Fibroblast of pulmonary artery (primary cell): Measurements from ENCODE around the gene ASS1.

Source experiments
- DNase-seq: peaks from one replicate; pipeline ENCODE4 v3.0.0-alpha.2; 2010; ENCODE audit warnings: low read depth
- H3K4me3 ChIP-seq: replicated peaks from 2 replicates; pipeline ENCODE4 v1.5.1; 2011; ENCODE audit warnings: low read depth, mild to moderate bottlenecking, control low read depth, low read length, moderate library complexity
- TF ChIP-seq, protein P1 (sequence below): IDR thresholded peaks from 2 replicates; pipeline ENCODE4 v1.5.1; 2011; ENCODE audit warnings: mild to moderate bottlenecking, control low read depth, low read length, inconsistent platforms; ENCODE audit errors: missing control alignments

Gene ASS1

DNA sequence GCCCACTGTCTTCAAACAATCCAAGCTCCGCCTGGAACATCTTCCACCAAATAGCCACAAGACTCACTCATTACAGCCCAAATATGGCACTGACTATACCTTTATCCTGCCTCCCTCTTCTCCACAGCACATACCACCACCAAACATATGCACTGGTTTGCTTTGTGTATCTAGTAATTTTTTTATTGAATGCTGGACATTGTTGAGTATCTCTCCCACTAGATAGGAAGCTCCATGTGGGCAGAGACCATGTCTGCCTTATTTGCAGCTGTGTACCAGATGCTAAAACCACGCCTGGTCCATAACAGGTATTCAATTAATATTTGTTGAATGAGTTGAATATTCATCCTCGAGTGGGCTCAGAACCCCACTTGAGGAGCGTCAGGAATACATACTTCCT lies 67.4 kb downstream of the ASS1 start:
- TF ChIP-seq, protein P1, sequence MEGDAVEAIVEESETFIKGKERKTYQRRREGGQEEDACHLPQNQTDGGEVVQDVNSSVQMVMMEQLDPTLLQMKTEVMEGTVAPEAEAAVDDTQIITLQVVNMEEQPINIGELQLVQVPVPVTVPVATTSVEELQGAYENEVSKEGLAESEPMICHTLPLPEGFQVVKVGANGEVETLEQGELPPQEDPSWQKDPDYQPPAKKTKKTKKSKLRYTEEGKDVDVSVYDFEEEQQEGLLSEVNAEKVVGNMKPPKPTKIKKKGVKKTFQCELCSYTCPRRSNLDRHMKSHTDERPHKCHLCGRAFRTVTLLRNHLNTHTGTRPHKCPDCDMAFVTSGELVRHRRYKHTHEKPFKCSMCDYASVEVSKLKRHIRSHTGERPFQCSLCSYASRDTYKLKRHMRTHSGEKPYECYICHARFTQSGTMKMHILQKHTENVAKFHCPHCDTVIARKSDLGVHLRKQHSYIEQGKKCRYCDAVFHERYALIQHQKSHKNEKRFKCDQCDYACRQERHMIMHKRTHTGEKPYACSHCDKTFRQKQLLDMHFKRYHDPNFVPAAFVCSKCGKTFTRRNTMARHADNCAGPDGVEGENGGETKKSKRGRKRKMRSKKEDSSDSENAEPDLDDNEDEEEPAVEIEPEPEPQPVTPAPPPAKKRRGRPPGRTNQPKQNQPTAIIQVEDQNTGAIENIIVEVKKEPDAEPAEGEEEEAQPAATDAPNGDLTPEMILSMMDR = no peak
- no peak overlapping the region for H3K4me3 ChIP-seq
- DNase-seq = no peak

DNA sequence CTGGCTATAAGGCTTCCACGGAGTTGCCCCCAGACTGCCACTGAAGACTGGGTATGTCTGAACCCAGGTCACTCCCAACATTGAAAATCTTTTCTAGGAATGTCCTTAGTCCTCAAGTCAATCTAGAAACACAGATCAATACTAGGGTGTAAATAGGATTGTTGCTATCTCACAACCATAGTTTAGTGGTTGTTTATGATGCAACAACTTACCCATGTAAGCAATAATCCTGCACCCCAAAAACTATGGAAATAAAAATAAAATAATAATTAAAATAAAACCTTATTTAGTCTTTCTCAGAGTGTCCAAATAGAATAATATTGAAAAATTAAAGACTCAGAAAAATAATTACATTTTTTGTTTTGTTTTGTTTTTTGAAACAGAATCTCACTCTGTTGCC lies 68.3 kb downstream of the ASS1 start:
- no peak overlapping the region for H3K4me3 ChIP-seq

DNA sequence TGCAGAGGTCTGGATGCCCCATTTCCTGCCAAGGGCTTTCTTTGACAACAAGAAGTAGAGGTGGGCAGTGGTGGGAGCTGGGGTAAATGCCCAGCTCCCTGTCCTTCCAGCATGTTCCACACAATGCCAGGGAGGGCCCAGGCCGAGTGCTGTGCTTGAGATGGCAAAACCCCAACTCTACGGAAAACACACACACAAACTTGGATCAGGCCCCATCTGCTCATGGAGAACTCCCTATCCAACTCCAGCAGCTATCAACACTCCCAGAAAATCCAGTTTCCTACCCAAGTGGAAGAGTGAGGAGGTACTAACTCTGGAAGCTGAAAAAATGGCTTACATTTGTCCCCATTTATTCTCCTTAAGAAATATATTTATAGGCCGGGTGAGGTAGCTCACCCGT lies 73.5 kb downstream of the ASS1 start:
- TF ChIP-seq, protein P1 = no peak
- H3K4me3 ChIP-seq = no peak overlapping the region
- DNase-seq = no peak

More for the DNA sequence above, 68.3 kb downstream of the ASS1 start:
- TF ChIP-seq, protein P1 = no peak
- no peak for DNase-seq

DNA sequence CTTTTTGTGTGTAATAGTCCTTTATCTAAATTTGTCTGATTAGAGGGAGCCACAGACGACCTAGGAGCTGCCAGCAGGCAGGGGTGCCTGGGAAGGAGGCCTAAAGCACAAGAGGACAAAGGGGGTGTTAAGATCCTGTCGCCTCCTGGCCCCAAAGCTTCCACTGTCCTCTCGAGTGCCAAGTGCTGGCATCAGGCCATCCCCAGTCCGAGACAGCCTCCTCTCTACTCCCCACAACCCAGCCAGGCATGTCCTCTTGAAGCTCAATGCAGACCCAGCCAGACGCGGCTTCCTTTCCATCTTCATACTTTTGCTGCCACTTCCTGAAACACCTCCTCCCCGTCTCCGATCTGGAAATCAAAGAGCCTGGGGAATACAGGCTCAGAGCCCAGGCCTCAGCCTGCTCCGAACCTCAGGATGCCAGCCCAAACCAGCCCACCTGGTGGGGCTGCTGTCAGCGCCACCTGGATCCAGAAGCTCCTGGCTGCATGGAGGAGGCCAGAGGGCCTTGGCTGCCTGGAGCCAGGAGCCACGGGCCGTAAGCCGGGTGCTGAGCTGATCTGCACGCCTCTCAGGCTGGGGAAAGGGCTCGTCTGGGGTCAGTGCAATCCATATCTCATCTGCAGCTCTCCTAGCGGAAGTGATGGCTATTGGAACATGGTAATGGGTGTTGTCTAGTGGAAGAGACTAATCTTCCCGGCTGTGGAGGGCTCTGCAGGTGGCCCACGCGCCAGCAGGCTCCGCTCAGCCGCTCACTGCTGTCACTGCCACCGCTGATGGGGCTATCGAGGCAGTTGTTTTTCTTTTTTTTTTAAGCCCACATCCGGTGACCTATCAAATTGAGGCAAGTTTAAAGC lies 74.4 kb downstream of the ASS1 start:
- DNase-seq = no peak
- TF ChIP-seq, protein P1 = no peak
- no peak overlapping the region for H3K4me3 ChIP-seq

DNA sequence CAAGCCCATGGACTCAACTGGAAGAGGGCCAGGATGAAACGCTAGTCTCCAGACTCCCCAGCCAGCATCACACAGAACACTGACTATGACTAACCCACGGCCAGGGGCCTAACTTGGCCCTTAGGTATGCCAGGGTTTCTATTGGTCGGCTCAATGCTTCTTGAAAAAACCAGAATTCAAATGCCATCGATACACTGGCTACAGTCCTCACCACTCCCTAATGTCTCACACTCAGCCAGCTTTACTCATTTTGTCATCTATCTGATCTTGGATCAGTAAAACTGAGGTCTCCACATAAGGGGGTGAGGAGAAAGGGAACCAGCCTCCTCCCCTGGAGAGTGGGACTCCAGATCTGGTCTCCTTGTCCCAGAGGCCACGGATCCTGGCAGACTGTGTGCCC lies 75.2 kb downstream of the ASS1 start:
- TF ChIP-seq, protein P1 = no peak
- H3K4me3 ChIP-seq = no peak overlapping the region
- no peak for DNase-seq

DNA sequence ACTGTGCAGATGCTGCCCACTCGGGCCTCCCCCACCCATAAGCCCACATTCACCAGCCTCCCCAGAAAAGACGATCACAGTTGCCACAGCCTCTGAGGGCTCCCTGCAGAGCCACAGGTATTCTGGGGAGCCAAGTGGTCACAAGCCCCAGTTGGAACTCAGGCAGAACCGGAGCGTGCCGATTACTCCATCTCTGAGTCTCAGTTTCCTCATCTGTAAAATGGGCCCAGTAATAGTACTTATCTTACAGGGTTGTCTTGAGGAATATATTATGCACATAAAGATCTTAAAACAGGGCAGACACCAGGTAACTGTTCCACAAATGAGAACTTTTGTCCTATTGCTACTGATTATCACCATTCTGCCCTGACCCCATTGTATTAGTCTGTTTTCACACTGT lies 77.0 kb downstream of the ASS1 start:
- H3K4me3 ChIP-seq = no peak overlapping the region
- no peak for DNase-seq
- TF ChIP-seq, protein P1 = no peak
